Measurements from ENCODE around the gene KCNH3.
A peak's percentile ranks its signal among the peaks of the same experiment; 100 is the strongest.
"Not testable (repeated sequence)": the region's sequence is repeated elsewhere in the genome, so short reads cannot be mapped to it uniquely, and the experiment has no call there.

KCNH3 gene

DNA sequence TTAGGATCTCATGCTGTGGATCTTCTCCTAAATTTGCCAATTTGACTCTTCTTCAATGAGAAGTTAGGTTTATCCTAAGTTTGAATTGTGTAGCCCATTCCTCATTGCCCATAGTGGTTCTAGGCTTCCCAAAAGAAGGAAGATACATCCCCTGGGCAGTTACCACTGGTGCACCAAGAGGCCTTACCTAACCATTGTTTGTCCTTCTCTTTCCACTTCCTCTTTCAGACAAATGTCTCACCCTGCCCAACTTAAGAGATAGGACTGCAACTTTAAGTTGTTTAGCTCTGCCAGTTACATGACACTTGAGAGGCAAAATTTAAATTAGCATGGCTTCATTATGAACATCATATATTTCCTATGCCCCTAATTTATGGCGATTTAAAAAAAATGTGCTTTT, 9.4 kb upstream of the KCNH3 start:
- peaks cover 20% of the 10 kb centered on the region for H3K27me3 ChIP-seq
- no peaks in the 10 kb centered on the region for H3K9me3 ChIP-seq
- H3K27ac ChIP-seq = no peak overlapping the region
- no peaks in the 10 kb centered on the region for H3K36me3 ChIP-seq
- no peak for TF ChIP-seq CTCF (IDR thresholded peaks at IDR 0.05)
- H3K4me1 ChIP-seq (ENCODE audit: control insufficient read depth in 1 of 2, insufficient read depth in 1 of 2, low read depth in 1 of 2, low read length in 1 of 2) = no peaks in the 10 kb centered on the region
- no peak overlapping the region for H3K4me3 ChIP-seq (ENCODE audit: low read depth in 1 of 2, low read length in 1 of 2)

DNA sequence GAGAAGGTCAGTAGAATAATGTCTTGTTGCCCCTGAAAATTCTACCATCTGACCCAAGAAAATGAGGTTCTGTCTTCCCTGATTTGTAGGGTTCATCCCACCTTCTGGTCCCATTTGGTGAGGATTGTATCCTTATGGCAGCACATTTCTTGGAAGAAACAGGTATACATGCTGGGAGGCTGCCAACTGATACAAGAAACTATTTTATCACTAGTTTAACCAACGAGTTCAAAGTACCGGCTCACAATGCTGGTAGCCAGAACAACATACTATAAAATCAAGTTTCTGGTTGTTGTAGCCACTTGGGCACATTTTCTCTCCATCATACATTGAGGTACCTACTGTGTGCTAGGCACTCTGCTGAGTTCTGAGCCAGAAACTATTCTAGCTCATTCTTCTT, 7.1 kb upstream of the KCNH3 start:
- peaks cover 44% of the 10 kb centered on the region for H3K27me3 ChIP-seq
- no peak for TF ChIP-seq CTCF (IDR thresholded peaks at IDR 0.05)
- no peak overlapping the region for H3K27ac ChIP-seq
- H3K36me3 ChIP-seq = no peaks in the 10 kb centered on the region
- H3K9me3 ChIP-seq = no peaks in the 10 kb centered on the region
- no peak overlapping the region for H3K4me3 ChIP-seq (ENCODE audit: low read depth in 1 of 2, low read length in 1 of 2)
- H3K4me1 ChIP-seq (ENCODE audit: control insufficient read depth in 1 of 2, insufficient read depth in 1 of 2, low read depth in 1 of 2, low read length in 1 of 2) = peaks cover 13 to 21% of the 10 kb centered on the region in 2 experiments

GRCh38 chr12:49533331-49533730, 5.5 kb upstream of the KCNH3 start:
- TF ChIP-seq CTCF (IDR thresholded peaks at IDR 0.05) = no peak
- Histone ChIP-seq H3K4me1 (ENCODE audit: control insufficient read depth in 1 of 2, insufficient read depth in 1 of 2, low read depth in 1 of 2, low read length in 1 of 2) (peaks cover 25 to 34% of the 10 kb centered on the region in 2 experiments), H3K4me3 (ENCODE audit: low read depth in 1 of 2, low read length in 1 of 2) (no peak overlapping the region), H3K27me3 (peaks cover 59% of the 10 kb centered on the region), H3K9me3 (no peaks in the 10 kb centered on the region), H3K36me3 (no peaks in the 10 kb centered on the region), H3K27ac (no peak overlapping the region)

GRCh38 chr12:49534122-49534521, 4.7 kb upstream of the KCNH3 start:
- not testable (repeated sequence) for H3K36me3 ChIP-seq; H3K9me3 ChIP-seq; H3K4me3 ChIP-seq (ENCODE audit: low read depth in 1 of 2, low read length in 1 of 2); H3K27ac ChIP-seq
- Histone ChIP-seq H3K27me3 (peaks cover 67% of the 10 kb centered on the region), H3K4me1 (ENCODE audit: control insufficient read depth in 1 of 2, insufficient read depth in 1 of 2, low read depth in 1 of 2, low read length in 1 of 2) (peaks cover 25 to 41% of the 10 kb centered on the region in 2 experiments)

DNA sequence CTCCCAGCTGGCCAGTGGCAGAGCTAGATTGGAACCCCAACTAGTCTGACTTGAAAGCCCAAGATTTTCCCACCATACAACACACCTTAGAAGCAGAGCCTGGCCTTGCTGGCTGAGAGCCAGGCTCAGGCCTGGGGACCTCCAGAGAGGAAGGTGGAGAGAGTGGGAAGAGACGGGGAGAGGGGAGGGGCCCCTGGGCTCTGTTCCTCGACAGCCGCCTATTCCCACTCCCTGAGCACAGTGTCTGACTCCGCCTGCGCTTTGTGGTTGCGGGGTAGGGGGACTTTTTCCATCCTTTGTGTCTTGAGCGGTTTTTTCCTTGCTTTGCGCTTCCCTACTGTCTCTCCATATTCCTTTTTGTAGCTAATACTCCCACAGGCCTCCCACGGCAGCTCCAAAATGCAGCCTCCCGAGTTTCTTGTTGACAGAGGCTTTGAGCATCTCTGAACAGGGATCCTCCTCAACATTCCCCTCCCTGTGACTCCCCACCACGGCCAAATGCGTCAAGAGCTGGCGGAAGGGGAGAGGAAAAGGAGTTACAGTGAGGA, 4.0 kb upstream of the KCNH3 start:
- TF ChIP-seq CTCF (IDR thresholded peaks at IDR 0.05) = no peak
- H3K27ac ChIP-seq = no peak overlapping the region
- peaks cover 74% of the 10 kb centered on the region for H3K27me3 ChIP-seq

DNA sequence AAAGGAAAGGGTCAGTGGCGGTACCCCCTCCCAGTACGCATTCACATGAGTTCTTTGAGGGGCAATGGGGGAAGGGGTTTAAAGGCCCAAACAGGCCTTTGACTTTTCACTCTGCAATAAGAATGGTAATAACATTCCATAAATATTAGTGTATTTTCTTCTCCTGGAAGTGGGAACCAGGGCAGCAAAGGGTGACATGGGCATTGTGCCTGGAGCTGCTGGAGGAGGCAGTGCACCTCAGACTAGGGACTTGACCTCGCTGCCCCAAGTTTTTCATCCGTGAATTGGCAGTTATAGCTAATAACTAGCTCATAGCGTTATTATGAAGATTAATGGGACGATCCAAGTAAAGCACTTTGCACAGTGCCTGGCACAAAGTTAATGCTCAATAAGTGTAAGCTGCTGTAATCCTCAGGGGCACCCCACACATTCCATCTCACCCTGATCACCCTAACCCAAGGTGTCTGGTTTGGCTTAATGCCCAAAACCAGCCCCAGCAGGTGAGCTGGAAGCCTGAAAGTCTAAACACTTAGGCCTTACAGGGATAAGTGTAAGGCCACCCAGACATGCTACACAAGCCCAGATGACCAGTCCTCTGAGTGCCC, 2.8 kb upstream of the KCNH3 start:
- H3K4me3 ChIP-seq (ENCODE audit: low read depth in 1 of 2, low read length in 1 of 2) = peak overlapping the region in 1 of 2 experiments; percentile 16
- no peaks in the 10 kb centered on the region for H3K36me3 ChIP-seq
- no peak for TF ChIP-seq CTCF (IDR thresholded peaks at IDR 0.05)
- peaks cover 25 to 41% of the 10 kb centered on the region in 2 experiments for H3K4me1 ChIP-seq (ENCODE audit: control insufficient read depth in 1 of 2, insufficient read depth in 1 of 2, low read depth in 1 of 2, low read length in 1 of 2)
- no peaks in the 10 kb centered on the region for H3K9me3 ChIP-seq
- H3K27me3 ChIP-seq = peaks cover 86% of the 10 kb centered on the region
- peak overlapping the region; percentile 12 for H3K27ac ChIP-seq

More for the DNA sequence above, 4.0 kb upstream of the KCNH3 start:
- H3K9me3 ChIP-seq = no peaks in the 10 kb centered on the region
- no peak overlapping the region for H3K4me3 ChIP-seq (ENCODE audit: low read depth in 1 of 2, low read length in 1 of 2)
- H3K36me3 ChIP-seq = no peaks in the 10 kb centered on the region
- peaks cover 25 to 41% of the 10 kb centered on the region in 2 experiments for H3K4me1 ChIP-seq (ENCODE audit: control insufficient read depth in 1 of 2, insufficient read depth in 1 of 2, low read depth in 1 of 2, low read length in 1 of 2)
